Spleen (tissue), 11 donors: ENCODE measurements around the gene FGD4. TPM values are rescaled to one million over a fixed set of nuclear protein-coding genes. Genes with fewer than 3 reads are reported as not detected.

ENCODE experiments used
- DNase-seq: peaks from one replicate; pipeline ENCODE4 v3.0.0-alpha.2; 2020
- H3K27ac ChIP-seq, 8 donors: fragments of 200-600 bp; sonication (generic) in 7 of 8; 1 replicate in 4 of 8; 2 replicates in 4 of 8; pipeline versions ENCODE4 v1.5.0 to v1.8.0; 2016 to 2021; ENCODE audit warnings: inconsistent platforms in 4 of 8, mild to moderate bottlenecking in 4 of 8, moderate library complexity in 1 of 8
- H3K27me3 ChIP-seq, 7 donors: fragments of 200-600 bp; sonication (generic) in 6 of 7; replicated peaks in 1 of 7; 1 replicate in 4 of 7; 2 replicates in 3 of 7; pipeline versions ENCODE4 v1.5.0 to v1.8.0; 2016 to 2021; ENCODE audit warnings: inconsistent platforms in 3 of 7, mild to moderate bottlenecking in 1 of 7
- H3K36me3 ChIP-seq, 6 donors: fragments of 200-600 bp; sonication (generic) in 5 of 6; 1 replicate in 4 of 6; 2 replicates in 2 of 6; pipeline versions ENCODE4 v1.5.0 to v1.8.0; 2016 to 2021; ENCODE audit warnings: inconsistent platforms in 2 of 6
- H3K4me1 ChIP-seq, 6 donors: fragments of 200-600 bp; sonication (generic) in 5 of 6; 1 replicate in 3 of 6; 2 replicates in 3 of 6; pipeline versions ENCODE4 v1.5.0 to v1.8.0; 2016 to 2021; ENCODE audit warnings: inconsistent platforms in 3 of 6
- H3K4me3 ChIP-seq, 8 donors: fragments of 200-600 bp; sonication (generic) in 7 of 8; 1 replicate in 4 of 8; 2 replicates in 4 of 8; pipeline versions ENCODE4 v1.5.0 to v1.8.0; 2016 to 2021; ENCODE audit warnings: inconsistent platforms in 4 of 8, mild to moderate bottlenecking in 4 of 8, moderate library complexity in 2 of 8
- H3K9me3 ChIP-seq, 8 donors: fragments of 200-600 bp; sonication (generic) in 7 of 8; 1 replicate in 4 of 8; 2 replicates in 4 of 8; pipeline versions ENCODE4 v1.5.0 to v1.8.0; 2016 to 2021; ENCODE audit warnings: inconsistent platforms in 4 of 8
- POLR2A ChIP-seq, 3 donors: fragments of 450-650 bp; IDR thresholded peaks; one replicate each; pipeline ENCODE4 v1.5.1; 2017; ENCODE audit warnings: antibody characterized with exemption in 3 of 3, mild to moderate bottlenecking in 1 of 3
- POLR2AphosphoS5 ChIP-seq, 3 donors: sonication (generic); formaldehyde crosslinking; IDR thresholded peaks; one replicate each; pipeline ENCODE4 v1.5.1; 2017; ENCODE audit warnings: antibody characterized with exemption in 3 of 3
- WGBS, 5 donors: extraction: QIAGEN DNeasy Blood & Tissue Kit in 3 of 5; methylation state at CpG; one replicate each; pipeline versions ENCODE4 v1.1.5 to v1.1.7; 2013 to 2018; 5-methylcytosine and 5-hydroxymethylcytosine counted together
- intact Hi-C: fragments of 100-400 bp; cut with DNase I; formaldehyde crosslinking; loops from one replicate; pipeline ENCODE4 v1.15.0; 2023; ENCODE audit warnings: low total_unique reads
- polyA plus RNA-seq, 3 donors: library from polyadenylated mRNA; stranded (reverse); fragments of 200-250 nt; gene quantifications; one replicate each; pipeline ENCODE4 v1.2.1, GENCODE V29; 2013
- total RNA-seq, 7 donors: library from RNA; depleted of rRNA in 3 of 7; stranded (reverse); fragments of >200 nt in 3 of 7; fragmentation: NEBNext Ultra II Directional in 4 of 7; extraction: Animal tissue kit (Norgen Biotek cat#: 25700) in 4 of 7; gene quantifications; one replicate each; pipeline versions ENCODE4 v1.1.0 to v1.2.1, GENCODE V29; 2016 to 2021
- TF ChIP-seq, protein P1 (sequence below), 11 experiments: fragments of 200-600 bp in 7 of 11; fragments of 450-650 bp in 4 of 11; sonication (generic) in 4 of 11; IDR thresholded peaks in 8 of 11; conservative IDR thresholded peaks in 3 of 11; 1 replicate in 7 of 11; 2 replicates in 4 of 11; pipeline versions ENCODE4 v1.4.0 to v1.8.0; 2016 to 2021; ENCODE audit warnings: antibody characterized with exemption in 11 of 11, inconsistent platforms in 4 of 11, mild to moderate bottlenecking in 1 of 11
- donor health status: healthy with polysubstance abuse.
- donor health status: DM: no; HTN: no; CAD: no; lungs with moderate emphysema.
- donor health status: DM: no; HTN: no; CAD: no.
- donor health status: Bipolar disorder and iron deficiency.
- donor health status: healthy.
- donor health status: DM: no; HTN: no; CAD: no.
- donor health status: DM: yes; HTN: yes; CAD: no.

The FGD4 gene
- total and polyA plus RNA-seq, 10 donors, result 1.0 to 44.4 (median 25.7) TPM

DNA sequence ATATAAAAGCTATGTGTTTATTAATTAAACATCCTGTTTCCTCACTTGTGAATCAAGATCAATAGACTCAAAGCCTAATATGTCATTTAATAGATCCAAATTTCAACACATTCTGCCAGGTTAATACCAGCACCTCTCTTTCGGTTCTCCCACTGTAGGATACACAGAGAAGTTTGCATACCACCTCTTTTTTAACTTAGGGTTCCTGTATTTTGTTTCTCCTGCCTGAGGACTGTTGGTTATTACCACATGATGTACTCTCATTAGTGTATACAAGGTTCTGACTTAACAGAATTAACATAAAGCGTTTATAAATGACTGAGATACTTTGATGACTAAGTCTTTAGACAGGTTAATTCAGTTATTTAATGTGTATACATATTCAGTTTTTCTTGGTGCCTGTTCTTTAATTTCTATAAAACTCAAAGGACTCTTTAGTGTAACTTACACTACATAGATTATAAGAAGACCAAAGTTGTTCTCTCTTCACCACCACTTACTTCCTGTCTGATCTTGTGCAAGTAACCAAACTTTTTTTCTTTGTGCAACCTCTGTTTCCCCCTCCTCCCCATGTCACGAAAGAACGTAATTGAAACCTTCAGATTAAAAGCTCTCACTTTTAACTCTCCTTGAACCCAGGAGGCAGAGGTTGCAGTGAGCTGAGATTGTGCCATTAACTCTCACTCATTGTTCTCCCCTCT, 190.0 kb downstream of the FGD4 start:
- H3K4me1 ChIP-seq, result peaks cover 0 to 67% (median 15%) of the 10 kb centered on the region in 6 donors
- H3K27me3 ChIP-seq, result no peaks in the 10 kb centered on the region
- WGBS, 5 donors, result 21 to 31% (median 27%) methylated on average over 4 of the region's 4 CpGs
- TF ChIP-seq POLR2A (IDR thresholded peaks at IDR 0.05) (no peak), POLR2AphosphoS5 (IDR thresholded peaks at IDR 0.05) (no peak)
- TF ChIP-seq, protein P1, sequence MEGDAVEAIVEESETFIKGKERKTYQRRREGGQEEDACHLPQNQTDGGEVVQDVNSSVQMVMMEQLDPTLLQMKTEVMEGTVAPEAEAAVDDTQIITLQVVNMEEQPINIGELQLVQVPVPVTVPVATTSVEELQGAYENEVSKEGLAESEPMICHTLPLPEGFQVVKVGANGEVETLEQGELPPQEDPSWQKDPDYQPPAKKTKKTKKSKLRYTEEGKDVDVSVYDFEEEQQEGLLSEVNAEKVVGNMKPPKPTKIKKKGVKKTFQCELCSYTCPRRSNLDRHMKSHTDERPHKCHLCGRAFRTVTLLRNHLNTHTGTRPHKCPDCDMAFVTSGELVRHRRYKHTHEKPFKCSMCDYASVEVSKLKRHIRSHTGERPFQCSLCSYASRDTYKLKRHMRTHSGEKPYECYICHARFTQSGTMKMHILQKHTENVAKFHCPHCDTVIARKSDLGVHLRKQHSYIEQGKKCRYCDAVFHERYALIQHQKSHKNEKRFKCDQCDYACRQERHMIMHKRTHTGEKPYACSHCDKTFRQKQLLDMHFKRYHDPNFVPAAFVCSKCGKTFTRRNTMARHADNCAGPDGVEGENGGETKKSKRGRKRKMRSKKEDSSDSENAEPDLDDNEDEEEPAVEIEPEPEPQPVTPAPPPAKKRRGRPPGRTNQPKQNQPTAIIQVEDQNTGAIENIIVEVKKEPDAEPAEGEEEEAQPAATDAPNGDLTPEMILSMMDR (IDR thresholded peaks at IDR 0.05 in 8 of 11, conservative IDR thresholded peaks at IDR 0.05 in 3 of 11), result no peak
- peak overlapping the region in 1 of 8 donors; percentile 18 for H3K4me3 ChIP-seq
- DNase-seq, result no peak
- intact Hi-C loops, result no loop called here
- H3K9me3 ChIP-seq, result no peaks in the 10 kb centered on the region
- H3K36me3 ChIP-seq, result peaks cover 0 to 20% (median 0%) of the 10 kb centered on the region in 6 donors
- peak overlapping the region in 7 of 8 donors; percentile 29 to 90 (median 85) for H3K27ac ChIP-seq

- intact Hi-C loops, result no loop called here
- H3K4me1 ChIP-seq, result peaks cover 0 to 23% (median 0%) of the 10 kb centered on the region in 6 donors
These were observed 195.9 kb downstream of the FGD4 start for GRCh38 chr12:32595251-32595650.

GRCh38 chr12:32596030-32596429, 196.7 kb downstream of the FGD4 start:
- H3K9me3 ChIP-seq, result no peaks in the 10 kb centered on the region
- intact Hi-C loops, result no loop called here
- peaks cover 0 to 39% (median 0%) of the 10 kb centered on the region in 6 donors for H3K36me3 ChIP-seq
- H3K27me3 ChIP-seq, result no peaks in the 10 kb centered on the region
- TF ChIP-seq POLR2A (IDR thresholded peaks at IDR 0.05), result no peak
- TF ChIP-seq POLR2AphosphoS5 (IDR thresholded peaks at IDR 0.05), result no peak
- TF ChIP-seq, protein P1 (IDR thresholded peaks at IDR 0.05 in 8 of 11, conservative IDR thresholded peaks at IDR 0.05 in 3 of 11), result no peak
- H3K4me3 ChIP-seq, result no peak overlapping the region
- peaks cover 0 to 20% (median under 1%) of the 10 kb centered on the region in 6 donors for H3K4me1 ChIP-seq
- WGBS, 5 donors, result 23 to 53% (median 38%) methylated on average over 1 of the region's 1 CpG
- no peak overlapping the region for H3K27ac ChIP-seq
- DNase-seq, result no peak

More at GRCh38 chr12:32595251-32595650, 195.9 kb downstream of the FGD4 start:
- TF ChIP-seq POLR2A (IDR thresholded peaks at IDR 0.05), result no peak
- TF ChIP-seq, protein P1 (IDR thresholded peaks at IDR 0.05 in 8 of 11, conservative IDR thresholded peaks at IDR 0.05 in 3 of 11), result no peak
- H3K36me3 ChIP-seq, result peaks cover 0 to 37% (median 0%) of the 10 kb centered on the region in 6 donors
- no peak for DNase-seq
- no peak overlapping the region for H3K4me3 ChIP-seq
- no peak overlapping the region for H3K27ac ChIP-seq
- no peaks in the 10 kb centered on the region for H3K27me3 ChIP-seq
- 73 to 88% (median 87%) methylated on average over 2 of the region's 2 CpGs for WGBS, 5 donors
- no peaks in the 10 kb centered on the region for H3K9me3 ChIP-seq

GRCh38 chr12:32598688-32599087, 199.3 kb downstream of the FGD4 start:
- Histone ChIP-seq H3K27me3 (no peaks in the 10 kb centered on the region), H3K36me3 (peaks cover 0 to 58% (median 3%) of the 10 kb centered on the region in 6 donors), H3K4me3 (no peak overlapping the region), H3K4me1 (peaks cover 0 to 21% (median 1%) of the 10 kb centered on the region in 6 donors), H3K9me3 (no peaks in the 10 kb centered on the region), H3K27ac (no peak overlapping the region)
- intact Hi-C loops, result no loop called here
- WGBS, 5 donors, result 88 to 97% (median 96%) methylated on average over 1 of the region's 1 CpG
- no peak for DNase-seq
- TF ChIP-seq POLR2A (IDR thresholded peaks at IDR 0.05), result no peak
- TF ChIP-seq, protein P1 (IDR thresholded peaks at IDR 0.05 in 8 of 11, conservative IDR thresholded peaks at IDR 0.05 in 3 of 11), result no peak
- TF ChIP-seq POLR2AphosphoS5 (IDR thresholded peaks at IDR 0.05), result no peak
